ENCODE measurements around the gene MOGAT3. TPM values are rescaled to one million over a fixed set of nuclear protein-coding genes. Genes with fewer than 3 reads are reported as not detected.

Gene MOGAT3
- total and polyA plus RNA-seq, 4 donors = 0.12 TPM; not detected in 3

DNA sequence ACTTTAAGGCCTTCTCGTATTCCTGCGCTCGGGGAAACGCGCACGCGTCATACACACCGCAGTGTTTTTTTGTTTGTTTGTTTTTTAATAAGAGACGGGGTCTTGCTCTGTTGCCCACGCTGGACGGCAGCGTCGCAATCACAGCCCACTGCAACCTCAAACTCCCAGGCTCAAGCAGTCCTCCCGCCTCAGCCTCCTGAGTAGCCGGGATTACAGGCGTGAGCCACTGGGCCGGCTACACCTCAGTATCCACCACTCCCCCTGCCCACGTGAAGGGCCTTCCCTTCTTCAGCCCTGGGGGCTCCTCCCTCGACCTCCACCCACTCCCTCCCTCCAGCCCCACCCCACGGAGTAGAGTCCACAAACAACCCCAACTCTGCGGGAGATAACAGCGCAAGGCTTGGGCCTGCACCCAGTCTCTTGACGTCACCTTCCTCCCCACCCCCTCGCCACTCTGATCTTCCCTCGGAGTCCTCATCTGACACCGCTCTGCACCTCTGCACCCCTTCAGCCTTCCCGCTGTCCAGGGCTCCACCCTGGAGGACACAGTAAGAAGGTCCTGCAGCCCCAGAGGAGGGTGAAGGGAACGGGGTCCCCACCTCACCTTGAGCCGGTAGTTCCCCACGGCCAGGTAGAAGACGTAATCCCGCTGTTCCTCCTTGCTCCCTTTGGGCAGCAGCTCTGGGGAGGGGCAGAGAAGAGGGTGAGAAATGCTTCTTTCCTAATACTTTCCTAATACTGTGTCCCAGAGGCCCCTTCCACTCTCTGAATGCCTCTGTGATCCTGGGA lies 39.6 kb upstream of the MOGAT3 start:
- no peak overlapping the region for H3K27ac ChIP-seq (ENCODE audit: low read depth, low read length)
- WGBS (ENCODE audit: insufficient coverage) = 90% methylated on average over 20 of the region's 32 CpGs

DNA sequence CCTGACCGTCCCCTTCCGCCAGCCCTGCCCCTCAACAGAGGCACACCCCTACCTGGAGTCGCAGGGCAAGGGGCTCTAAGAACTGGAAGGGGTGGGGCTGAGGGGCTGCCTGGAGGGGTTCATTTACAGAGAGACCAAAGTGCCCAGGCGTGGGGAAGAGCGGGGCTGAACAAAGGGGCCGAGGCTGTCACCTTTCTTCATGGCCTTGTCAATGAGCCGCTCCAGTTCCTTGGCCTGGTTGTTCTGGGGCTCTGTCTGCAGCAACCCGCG lies 39.0 kb upstream of the MOGAT3 start:
- WGBS (ENCODE audit: insufficient coverage) = 82% methylated on average over 7 of the region's 9 CpGs
- no peak for DNase-seq (ENCODE audit: low read depth in 4 of 6, low spot score in 6 of 6)
- no peaks in the 10 kb centered on the region for H3K27me3 ChIP-seq (ENCODE audit: control insufficient read depth, insufficient read depth, low read length)
- no peak overlapping the region for H3K4me3 ChIP-seq (ENCODE audit: low read depth, low read length)
- peaks cover 27% of the 10 kb centered on the region for H3K4me1 ChIP-seq (ENCODE audit: control insufficient read depth, insufficient read depth, low read length)
- H3K9me3 ChIP-seq (ENCODE audit: control insufficient read depth, insufficient read depth, low read length) = no peaks in the 10 kb centered on the region
- H3K36me3 ChIP-seq (ENCODE audit: control insufficient read depth, insufficient read depth, low read length) = peaks cover 70% of the 10 kb centered on the region
- H3K27ac ChIP-seq (ENCODE audit: low read depth, low read length) = no peak overlapping the region

More for the DNA sequence above, 39.6 kb upstream of the MOGAT3 start:
- peaks cover 64% of the 10 kb centered on the region for H3K36me3 ChIP-seq (ENCODE audit: control insufficient read depth, insufficient read depth, low read length)
- H3K4me1 ChIP-seq (ENCODE audit: control insufficient read depth, insufficient read depth, low read length) = peaks cover 31% of the 10 kb centered on the region
- no peaks in the 10 kb centered on the region for H3K27me3 ChIP-seq (ENCODE audit: control insufficient read depth, insufficient read depth, low read length)
- H3K9me3 ChIP-seq (ENCODE audit: control insufficient read depth, insufficient read depth, low read length) = no peaks in the 10 kb centered on the region
- no peak for DNase-seq (ENCODE audit: low read depth in 4 of 6, low spot score in 6 of 6)
- no peak overlapping the region for H3K4me3 ChIP-seq (ENCODE audit: low read depth, low read length)

DNA sequence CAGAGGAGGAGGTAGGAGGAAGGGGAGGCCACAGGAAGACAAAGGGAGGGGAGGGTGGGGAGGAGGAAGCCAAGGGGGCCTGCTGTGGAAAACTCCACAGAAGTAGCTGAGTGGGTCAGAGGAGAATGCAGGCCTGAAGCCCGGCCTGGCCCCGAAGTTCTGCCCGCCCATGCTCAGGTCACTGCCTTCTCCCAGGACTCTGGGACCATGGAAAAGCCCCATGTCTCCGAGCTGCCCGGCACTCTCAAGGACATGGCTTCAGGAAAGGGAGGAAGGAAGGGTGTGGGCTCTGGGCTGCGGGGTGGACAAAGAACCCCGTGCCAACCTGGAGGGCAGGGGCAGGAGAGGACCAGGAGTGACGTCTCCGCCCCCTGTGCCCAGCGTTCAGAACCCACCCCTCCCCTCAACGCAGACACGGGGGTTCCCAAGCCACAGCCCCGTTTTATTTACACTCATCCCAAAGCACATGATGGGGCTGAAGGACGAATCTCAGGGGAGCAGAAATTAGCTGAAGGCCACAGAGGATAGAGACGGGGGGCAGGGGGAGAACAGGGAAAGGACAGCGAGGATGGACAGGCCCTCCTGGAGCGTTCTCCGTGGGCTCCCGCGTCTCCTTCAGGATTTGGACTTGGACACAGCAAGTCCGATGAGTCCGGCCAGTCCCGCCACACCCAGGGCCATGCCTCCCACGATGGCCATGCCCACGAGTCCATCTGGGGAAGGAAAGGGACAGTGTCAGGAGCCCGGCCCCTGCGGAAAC lies 38.5 kb upstream of the MOGAT3 start:
- peaks cover 73% of the 10 kb centered on the region for H3K36me3 ChIP-seq (ENCODE audit: control insufficient read depth, insufficient read depth, low read length)
- no peak for DNase-seq (ENCODE audit: low read depth in 4 of 6, low spot score in 6 of 6)
- no peaks in the 10 kb centered on the region for H3K9me3 ChIP-seq (ENCODE audit: control insufficient read depth, insufficient read depth, low read length)
- no peaks in the 10 kb centered on the region for H3K27me3 ChIP-seq (ENCODE audit: control insufficient read depth, insufficient read depth, low read length)
- no peak overlapping the region for H3K4me3 ChIP-seq (ENCODE audit: low read depth, low read length)
- H3K27ac ChIP-seq (ENCODE audit: low read depth, low read length) = no peak overlapping the region
- H3K4me1 ChIP-seq (ENCODE audit: control insufficient read depth, insufficient read depth, low read length) = peaks cover 27% of the 10 kb centered on the region
- 92% methylated on average over 18 of the region's 27 CpGs for WGBS (ENCODE audit: insufficient coverage)

DNA sequence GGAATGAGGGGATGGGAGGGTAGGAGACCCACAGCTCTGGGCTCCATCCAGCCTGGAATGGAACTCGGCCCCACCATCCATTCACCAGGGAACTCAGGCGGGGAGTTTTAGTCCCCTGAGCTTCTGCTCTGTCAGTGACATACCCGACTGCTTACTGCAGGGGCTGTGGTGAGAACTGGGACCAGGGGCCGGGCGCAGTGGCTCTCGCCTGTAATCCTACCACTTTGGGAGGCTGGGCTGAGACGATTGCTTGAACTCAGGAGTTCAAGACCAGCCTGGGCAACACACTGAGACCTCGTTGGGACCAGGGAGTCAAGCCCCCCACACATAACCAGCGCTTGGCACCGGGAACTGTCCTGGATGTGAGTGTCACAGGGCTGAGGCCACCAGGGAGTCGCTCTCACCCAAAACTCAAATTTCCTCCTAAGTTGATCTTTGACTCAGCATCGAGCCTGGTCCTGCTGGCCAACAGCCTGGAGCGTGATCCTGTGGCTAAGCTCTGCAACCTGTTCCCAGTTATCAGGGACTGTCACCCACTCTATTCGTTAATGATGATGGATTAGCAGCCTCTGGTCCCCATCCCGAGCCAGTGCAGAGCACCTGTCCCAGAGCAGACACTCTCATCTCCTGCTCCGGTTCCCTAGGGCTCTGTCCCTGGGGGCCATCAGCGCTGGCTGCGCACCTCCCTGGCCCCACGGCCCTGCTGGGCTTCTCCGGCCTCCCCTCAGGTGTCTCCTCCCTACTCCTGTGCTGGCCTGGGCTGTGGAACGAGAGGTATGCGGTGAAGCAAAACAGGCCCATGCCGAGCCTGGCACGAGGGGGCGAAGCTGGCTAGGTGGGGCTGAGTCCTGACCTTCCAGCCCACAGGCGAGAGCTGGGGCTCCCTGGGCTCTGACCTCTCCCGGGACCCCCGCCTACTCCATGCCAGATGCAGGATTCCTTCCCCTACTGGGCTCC lies 37.7 kb upstream of the MOGAT3 start:
- no peaks in the 10 kb centered on the region for H3K27me3 ChIP-seq (ENCODE audit: control insufficient read depth, insufficient read depth, low read length)
- WGBS (ENCODE audit: insufficient coverage) = 76% methylated on average over 21 of the region's 28 CpGs
- H3K4me3 ChIP-seq (ENCODE audit: low read depth, low read length) = no peak overlapping the region
- peaks cover 19% of the 10 kb centered on the region for H3K4me1 ChIP-seq (ENCODE audit: control insufficient read depth, insufficient read depth, low read length)
- no peak overlapping the region for H3K27ac ChIP-seq (ENCODE audit: low read depth, low read length)
- DNase-seq (ENCODE audit: low read depth in 4 of 6, low spot score in 6 of 6) = no peak
- peaks cover 79% of the 10 kb centered on the region for H3K36me3 ChIP-seq (ENCODE audit: control insufficient read depth, insufficient read depth, low read length)
- no peaks in the 10 kb centered on the region for H3K9me3 ChIP-seq (ENCODE audit: control insufficient read depth, insufficient read depth, low read length)

DNA sequence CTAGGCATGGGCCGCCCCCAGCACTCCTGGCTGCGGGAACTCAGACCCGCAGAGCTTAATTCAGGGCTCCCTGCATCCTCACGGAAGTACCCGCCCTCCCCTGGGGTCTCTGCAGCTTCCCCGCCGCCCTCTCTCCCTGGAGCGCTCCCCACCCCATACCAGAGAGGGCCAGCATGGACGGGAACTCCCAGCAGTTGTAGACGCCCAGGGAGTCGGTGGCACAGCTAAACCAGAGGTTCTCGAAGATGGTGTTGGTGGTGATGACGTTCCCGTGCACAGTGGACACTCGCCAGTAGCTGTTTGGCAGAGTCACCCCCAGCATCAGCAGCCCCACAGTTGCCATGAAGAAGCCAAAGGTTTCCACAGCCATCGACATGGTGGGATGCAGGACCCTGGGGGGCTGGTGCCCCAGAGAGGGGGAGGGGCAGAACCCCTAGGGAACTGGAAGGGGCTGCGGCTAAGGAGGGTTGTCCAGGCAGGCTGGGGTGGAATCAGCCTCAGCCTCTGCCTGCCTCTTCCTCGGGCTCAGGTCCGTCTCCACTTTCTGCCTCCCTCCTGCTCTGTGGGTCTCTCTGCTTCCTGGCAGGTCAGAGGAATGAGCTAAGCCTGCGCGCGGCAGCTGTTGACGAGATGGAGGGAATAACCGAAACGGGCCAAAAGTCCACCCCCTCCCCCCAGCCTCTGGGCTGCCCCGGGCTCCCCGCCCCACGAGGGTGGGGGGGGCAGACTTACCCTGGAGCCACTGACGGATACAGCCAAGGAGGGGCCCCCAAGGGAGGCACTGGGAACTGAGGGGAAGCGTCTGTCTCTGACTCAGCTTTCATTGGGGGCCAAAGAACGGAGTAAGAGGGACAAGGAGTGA lies 36.6 kb upstream of the MOGAT3 start, which contains the start of gene CLDN15:
TSS of gene CLDN15 (minus strand) at position 597 of the 862 bp plus-strand sequence. CDS start at position 376, 221 bp downstream.
- no peak within 1 kb of the TSS for H3K4me3 ChIP-seq (ENCODE audit: low read depth, low read length)
- H3K27me3 ChIP-seq (ENCODE audit: control insufficient read depth, insufficient read depth, low read length) = no peaks in the 10 kb centered on the region
- 66% methylated on average over 17 of the region's 31 CpGs for WGBS (ENCODE audit: insufficient coverage)
- peaks cover 15% of the 10 kb centered on the region for H3K4me1 ChIP-seq (ENCODE audit: control insufficient read depth, insufficient read depth, low read length)
- no peak within 1 kb of the TSS for H3K27ac ChIP-seq (ENCODE audit: low read depth, low read length)
- DNase-seq (ENCODE audit: low read depth in 4 of 6, low spot score in 6 of 6) = no peak
- H3K9me3 ChIP-seq (ENCODE audit: control insufficient read depth, insufficient read depth, low read length) = no peaks in the 10 kb centered on the region
- H3K36me3 ChIP-seq (ENCODE audit: control insufficient read depth, insufficient read depth, low read length) = peaks cover 77% of the 10 kb centered on the region

DNA sequence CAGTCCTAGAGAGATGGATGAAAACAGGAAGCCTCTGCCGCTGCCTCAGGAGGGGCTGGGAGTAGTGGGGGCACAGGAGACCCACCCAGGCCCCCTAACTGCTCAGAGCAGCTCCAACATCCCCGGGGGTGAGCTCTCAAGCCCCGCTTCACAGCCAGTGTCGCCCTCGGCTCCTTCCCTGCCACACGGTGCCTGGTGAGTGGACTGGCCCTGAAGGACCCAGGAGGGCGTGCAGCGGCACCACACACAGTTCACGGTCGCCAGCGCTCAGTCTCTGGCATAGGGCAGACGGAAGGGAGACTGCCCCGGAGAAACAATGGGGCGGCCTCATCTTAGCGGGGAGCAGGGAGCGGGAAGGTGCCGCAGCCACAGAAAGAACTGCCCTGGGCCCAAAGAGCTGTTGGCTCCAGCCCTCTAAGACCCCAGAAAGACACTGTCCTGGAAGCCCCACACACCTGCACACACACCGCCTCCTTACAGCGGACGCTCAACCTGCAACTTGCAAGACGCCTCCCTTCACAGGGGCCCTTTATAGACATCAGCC lies 35.5 kb upstream of the MOGAT3 start:
- Histone ChIP-seq H3K27ac (ENCODE audit: low read depth, low read length) (no peak overlapping the region), H3K36me3 (ENCODE audit: control insufficient read depth, insufficient read depth, low read length) (peaks cover 82% of the 10 kb centered on the region), H3K4me3 (ENCODE audit: low read depth, low read length) (no peak overlapping the region), H3K9me3 (ENCODE audit: control insufficient read depth, insufficient read depth, low read length) (no peaks in the 10 kb centered on the region), H3K4me1 (ENCODE audit: control insufficient read depth, insufficient read depth, low read length) (peaks cover 23% of the 10 kb centered on the region), H3K27me3 (ENCODE audit: control insufficient read depth, insufficient read depth, low read length) (no peaks in the 10 kb centered on the region)
- 83% methylated on average over 20 of the region's 21 CpGs for WGBS (ENCODE audit: insufficient coverage)
- no peak for DNase-seq (ENCODE audit: low read depth in 4 of 6, low spot score in 6 of 6)

DNA sequence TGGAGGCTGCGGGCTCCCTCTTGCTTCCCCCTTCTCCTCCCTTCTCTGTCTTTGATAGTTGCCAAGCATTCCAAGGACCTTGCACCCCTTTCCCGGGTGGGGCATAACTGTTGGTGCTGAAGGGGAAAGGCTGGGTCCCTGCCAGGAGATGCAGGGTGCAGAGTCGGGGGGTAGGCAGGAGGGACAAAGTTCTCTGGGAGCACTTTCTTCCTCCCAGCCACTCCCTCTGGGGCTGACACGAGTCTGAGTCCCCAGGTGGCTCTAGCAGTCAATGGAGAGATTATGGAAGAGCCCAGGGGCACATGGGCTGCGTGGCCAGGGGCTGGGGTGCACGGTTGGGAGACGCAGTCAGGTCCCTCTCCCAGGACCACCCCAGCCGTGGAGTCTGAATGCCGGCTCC lies 34.7 kb upstream of the MOGAT3 start:
- Histone ChIP-seq H3K9me3 (ENCODE audit: control insufficient read depth, insufficient read depth, low read length) (no peaks in the 10 kb centered on the region), H3K36me3 (ENCODE audit: control insufficient read depth, insufficient read depth, low read length) (peaks cover 82% of the 10 kb centered on the region), H3K4me1 (ENCODE audit: control insufficient read depth, insufficient read depth, low read length) (peaks cover 23% of the 10 kb centered on the region), H3K27ac (ENCODE audit: low read depth, low read length) (no peak overlapping the region), H3K27me3 (ENCODE audit: control insufficient read depth, insufficient read depth, low read length) (no peaks in the 10 kb centered on the region), H3K4me3 (ENCODE audit: low read depth, low read length) (no peak overlapping the region)
- WGBS (ENCODE audit: insufficient coverage) = 84% methylated on average over 4 of the region's 9 CpGs
- DNase-seq (ENCODE audit: low read depth in 4 of 6, low spot score in 6 of 6) = no peak

DNA sequence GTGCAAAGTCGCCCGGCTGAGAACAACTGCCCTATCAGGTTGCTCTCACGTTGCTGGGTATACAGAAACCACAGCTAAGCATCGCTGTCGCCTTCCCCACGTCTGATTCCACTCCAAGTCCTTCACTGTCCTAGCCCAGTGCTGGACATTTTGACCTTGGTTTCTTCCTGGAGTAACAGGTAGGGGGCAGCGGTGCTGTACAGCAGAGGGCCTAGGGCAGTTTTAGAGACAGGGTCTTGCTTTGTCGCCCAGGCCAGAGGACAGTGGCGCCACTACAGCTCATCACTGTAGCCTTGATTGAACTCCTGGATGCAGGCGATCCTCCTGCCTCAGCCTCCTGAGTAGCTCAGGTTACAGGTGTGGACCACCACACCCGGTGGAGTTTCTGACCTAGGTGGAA lies 34.2 kb upstream of the MOGAT3 start:
- peaks cover 23% of the 10 kb centered on the region for H3K4me1 ChIP-seq (ENCODE audit: control insufficient read depth, insufficient read depth, low read length)
- no peaks in the 10 kb centered on the region for H3K27me3 ChIP-seq (ENCODE audit: control insufficient read depth, insufficient read depth, low read length)
- no peak for DNase-seq (ENCODE audit: low read depth in 4 of 6, low spot score in 6 of 6)
- no peak overlapping the region for H3K27ac ChIP-seq (ENCODE audit: low read depth, low read length)
- no peak overlapping the region for H3K4me3 ChIP-seq (ENCODE audit: low read depth, low read length)
- H3K36me3 ChIP-seq (ENCODE audit: control insufficient read depth, insufficient read depth, low read length) = peaks cover 81% of the 10 kb centered on the region
- H3K9me3 ChIP-seq (ENCODE audit: control insufficient read depth, insufficient read depth, low read length) = no peaks in the 10 kb centered on the region
- WGBS (ENCODE audit: insufficient coverage) = 80% methylated on average over 11 of the region's 11 CpGs

All from spinal cord (tissue), 10 donors.